NCI-H2196 treated with DMSO at 0.1 percent for 48 hours (cell line): ENCODE measurements around the gene LBR.

Experiments used
- DNase-seq: peaks from one replicate; lab custom pipeline; 2025; ENCODE audit not compliant: unreplicated experiment; lab: John Stamatoyannopoulos, UW

The LBR gene

GRCh38 chr1:225378880-225379279 is 49.0 kb downstream of the LBR start:
- no peak for DNase-seq

- no peak for DNase-seq
Observed at GRCh38 chr1:225374996-225375395, 52.8 kb downstream of the LBR start.

- no peak for DNase-seq
Observed at GRCh38 chr1:225373155-225373554, 54.7 kb downstream of the LBR start.

- no peak for DNase-seq
Observed at GRCh38 chr1:225371366-225372010, 56.4 kb downstream of the LBR start.

GRCh38 chr1:225368036-225368552 is 59.7 kb downstream of the LBR start:
- DNase-seq: no peak

- no peak for DNase-seq
Observed at GRCh38 chr1:225366552-225366951, 61.3 kb downstream of the LBR start.

- DNase-seq: no peak
Observed at GRCh38 chr1:225366018-225366417, 61.8 kb downstream of the LBR start.

- DNase-seq: no peak
Observed at GRCh38 chr1:225364439-225364838, 63.4 kb downstream of the LBR start.

- DNase-seq: no peak
Observed at GRCh38 chr1:225362805-225363204, 65.0 kb downstream of the LBR start.

GRCh38 chr1:225361176-225361575 is 66.7 kb downstream of the LBR start:
- DNase-seq: no peak

- no peak for DNase-seq
Observed at GRCh38 chr1:225360119-225360518, 67.7 kb downstream of the LBR start.

GRCh38 chr1:225355863-225356262 is 72.0 kb downstream of the LBR start:
- no peak for DNase-seq

- no peak for DNase-seq
Observed at GRCh38 chr1:225354906-225355305, 72.9 kb downstream of the LBR start.
